Neutrophil (primary cell): Measurements from ENCODE around the gene ZC2HC1C.

ENCODE experiments used
- H3K27ac ChIP-seq: fragments of 200-600 bp; sonication (generic); 2 replicates; pipeline ENCODE4 v1.5.1; 2016; ENCODE audit warnings: mild to moderate bottlenecking, moderate library complexity
- H3K27me3 ChIP-seq: fragments of 200-600 bp; sonication (generic); 2 replicates; pipeline ENCODE4 v1.6.0; 2016; ENCODE audit warnings: mild to moderate bottlenecking
- H3K36me3 ChIP-seq: fragments of 200-600 bp; sonication (generic); 2 replicates; pipeline ENCODE4 v1.5.1; 2017
- H3K4me1 ChIP-seq, 2 experiments: fragments of 200-600 bp in 1 of 2; sonication (generic) in 1 of 2; 1 replicate in 1 of 2; 2 replicates in 1 of 2; pipeline versions ENCODE4 v1.5.1 to v1.6.1; 2013 to 2016; ENCODE audit warnings: low read depth in 1 of 2, low read length in 1 of 2, mild to moderate bottlenecking in 1 of 2, moderate library complexity in 1 of 2; ENCODE audit not compliant: control insufficient read depth in 1 of 2, insufficient read depth in 1 of 2
- H3K4me3 ChIP-seq, 2 experiments: fragments of 200-600 bp in 1 of 2; sonication (generic) in 1 of 2; 1 replicate in 1 of 2; 2 replicates in 1 of 2; pipeline ENCODE4 v1.5.1; 2013 to 2016; ENCODE audit warnings: low read depth in 1 of 2, low read length in 1 of 2, mild to moderate bottlenecking in 1 of 2, moderate library complexity in 1 of 2
- H3K9me3 ChIP-seq: fragments of 200-600 bp; sonication (generic); 2 replicates; pipeline ENCODE4 v1.5.1; 2016
- CTCF ChIP-seq: fragments of 200-600 bp; sonication (generic); IDR thresholded peaks from 2 replicates; pipeline ENCODE4 v1.5.1; 2016; ENCODE audit warnings: antibody characterized with exemption

Gene ZC2HC1C

GRCh38 chr14:75092698-75093097 is 23.3 kb downstream of the ZC2HC1C start:
- peaks cover 98% of the 10 kb centered on the region for H3K36me3 ChIP-seq
- H3K27ac ChIP-seq = no peak overlapping the region
- no peaks in the 10 kb centered on the region for H3K27me3 ChIP-seq
- no peaks in the 10 kb centered on the region for H3K9me3 ChIP-seq
- H3K4me3 ChIP-seq = no peak overlapping the region
- no peaks in the 10 kb centered on the region for H3K4me1 ChIP-seq
- no peak for TF ChIP-seq CTCF

- H3K36me3 ChIP-seq = peaks cover 98% of the 10 kb centered on the region
- H3K27me3 ChIP-seq = no peaks in the 10 kb centered on the region
- TF ChIP-seq CTCF = no peak
- H3K9me3 ChIP-seq = no peaks in the 10 kb centered on the region
- H3K27ac ChIP-seq = no peak overlapping the region
- no peak overlapping the region for H3K4me3 ChIP-seq
- H3K4me1 ChIP-seq = no peaks in the 10 kb centered on the region
Measured at GRCh38 chr14:75094896-75095295, 25.5 kb downstream of the ZC2HC1C start.

GRCh38 chr14:75095690-75096089 is 26.2 kb downstream of the ZC2HC1C start:
- no peak overlapping the region for H3K27ac ChIP-seq
- no peak for TF ChIP-seq CTCF
- peaks cover 100% of the 10 kb centered on the region for H3K36me3 ChIP-seq

GRCh38 chr14:75096959-75097358 is 27.5 kb downstream of the ZC2HC1C start:
- TF ChIP-seq CTCF = no peak
- no peaks in the 10 kb centered on the region for H3K4me1 ChIP-seq
- no peaks in the 10 kb centered on the region for H3K9me3 ChIP-seq
- peaks cover 100% of the 10 kb centered on the region for H3K36me3 ChIP-seq
- H3K4me3 ChIP-seq = no peak overlapping the region
- H3K27me3 ChIP-seq = no peaks in the 10 kb centered on the region
- H3K27ac ChIP-seq = no peak overlapping the region

More at GRCh38 chr14:75095690-75096089, 26.2 kb downstream of the ZC2HC1C start:
- Histone ChIP-seq H3K27me3 (no peaks in the 10 kb centered on the region), H3K4me3 (no peak overlapping the region), H3K4me1 (no peaks in the 10 kb centered on the region), H3K9me3 (no peaks in the 10 kb centered on the region)

GRCh38 chr14:75098212-75098611 is 28.8 kb downstream of the ZC2HC1C start:
- no peak overlapping the region for H3K27ac ChIP-seq
- H3K4me1 ChIP-seq = no peaks in the 10 kb centered on the region
- H3K4me3 ChIP-seq = no peak overlapping the region
- no peak for TF ChIP-seq CTCF
- no peaks in the 10 kb centered on the region for H3K9me3 ChIP-seq
- H3K27me3 ChIP-seq = no peaks in the 10 kb centered on the region
- H3K36me3 ChIP-seq = peaks cover 100% of the 10 kb centered on the region

- Histone ChIP-seq H3K27me3 (no peaks in the 10 kb centered on the region), H3K36me3 (peaks cover 100% of the 10 kb centered on the region), H3K4me1 (no peaks in the 10 kb centered on the region), H3K9me3 (no peaks in the 10 kb centered on the region), H3K27ac (no peak overlapping the region), H3K4me3 (no peak overlapping the region)
- no peak for TF ChIP-seq CTCF
Measured at GRCh38 chr14:75098682-75099081, 29.2 kb downstream of the ZC2HC1C start.
